RPMI7951 (cell line): ENCODE data around the gene PAX9. TPM values are rescaled to one million over a fixed set of nuclear protein-coding genes. Genes with fewer than 3 reads are reported as not detected.
A peak's percentile ranks its signal among the peaks of the same experiment; 100 is the strongest.
"Not testable (repeated sequence)": the region's sequence is repeated elsewhere in the genome, so short reads cannot be mapped to it uniquely, and the experiment has no call there.

Source experiments
- DNase-seq: peaks from one replicate; pipeline ENCODE4 v3.0.0-alpha.2; 2012; ENCODE audit warnings: low read depth
- total RNA-seq: library from RNA; depleted of rRNA; stranded (reverse); fragments of >200 nt; shearing (Covaris generic); gene quantifications from 2 replicates; pipeline ENCODE4 v1.2.3, GENCODE V29; 2014

Gene PAX9
- total RNA-seq, 1 experiment from 2014 or later = not detected

DNA sequence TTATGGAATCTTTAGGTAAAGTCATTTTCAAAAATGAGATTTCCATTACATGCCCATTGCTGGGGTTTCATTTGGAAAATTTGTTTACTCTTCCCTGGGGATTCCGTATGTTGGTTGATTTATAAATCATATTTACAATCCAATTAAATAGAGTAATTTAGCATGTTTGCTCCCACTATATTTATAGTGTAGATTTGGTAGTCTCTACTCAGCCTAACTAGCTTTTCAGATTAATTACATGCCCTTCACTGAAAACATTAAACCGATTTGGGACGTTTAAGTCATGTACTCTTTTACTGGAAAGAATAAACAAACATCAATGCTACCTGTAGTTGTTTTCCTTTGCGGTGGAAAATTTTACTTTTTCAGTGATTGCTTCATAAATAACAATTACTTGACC lies 10.4 kb downstream of the PAX9 start:
- no peak for DNase-seq

DNA sequence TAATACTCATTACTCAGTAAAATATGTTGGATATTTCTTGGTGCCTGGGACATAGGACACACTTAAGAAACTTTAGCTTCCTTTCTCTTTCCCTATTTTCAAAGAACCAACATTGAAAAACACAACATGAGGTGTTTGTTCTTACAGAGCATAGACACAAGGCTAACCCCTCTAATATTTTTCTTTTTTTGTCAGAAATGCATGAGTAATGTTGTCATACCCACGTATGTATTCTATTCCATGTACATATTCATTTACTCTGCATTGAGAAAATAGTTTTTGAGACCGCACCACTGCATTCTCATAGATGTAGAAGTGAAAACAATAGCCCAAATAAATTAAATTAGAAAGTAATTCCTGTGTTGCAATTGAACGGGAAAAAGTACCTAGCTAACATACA lies 13.0 kb downstream of the PAX9 start:
- DNase-seq = no peak

- no peak for DNase-seq
Measured at GRCh38 chr14:36675581-36675980, 13.9 kb downstream of the PAX9 start.

DNA sequence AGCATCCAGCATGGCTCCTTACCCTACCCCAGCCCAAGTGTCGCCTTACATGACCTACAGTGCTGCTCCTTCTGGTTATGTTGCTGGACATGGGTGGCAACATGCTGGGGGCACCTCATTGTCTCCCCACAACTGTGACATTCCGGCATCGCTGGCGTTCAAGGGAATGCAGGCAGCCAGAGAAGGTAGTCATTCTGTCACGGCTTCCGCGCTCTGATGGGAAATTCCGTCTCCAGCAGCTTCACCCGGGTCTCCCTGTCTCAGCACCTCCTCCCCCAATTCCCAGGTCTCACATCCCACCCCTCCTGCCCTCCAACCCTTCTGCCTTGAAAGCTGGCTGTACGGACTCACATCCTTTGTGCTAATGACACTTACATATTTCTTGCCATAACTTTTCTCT lies 14.6 kb downstream of the PAX9 start:
- no peak for DNase-seq

DNA sequence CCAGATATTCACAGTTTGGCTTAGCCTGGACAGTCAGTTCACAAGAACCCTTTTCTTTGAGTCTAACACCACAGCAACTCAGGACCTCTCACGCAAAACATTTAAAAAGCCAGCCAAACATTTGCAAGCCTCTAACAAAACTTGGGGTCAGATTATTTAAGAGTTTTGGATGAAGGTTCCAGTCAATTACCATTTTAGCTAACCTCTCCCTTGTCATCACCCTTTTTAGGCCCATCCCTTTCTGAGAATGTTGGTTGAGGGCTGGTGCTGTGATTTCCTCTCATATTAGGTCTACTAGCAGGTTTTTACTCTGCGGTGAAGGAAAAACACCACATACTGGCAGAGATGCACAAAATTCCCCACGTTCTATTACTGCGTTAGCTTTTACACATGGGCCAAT lies 20.7 kb downstream of the PAX9 start:
- DNase-seq = no peak

- DNase-seq = no peak
Measured at GRCh38 chr14:36683083-36683724, 21.5 kb downstream of the PAX9 start.

DNA sequence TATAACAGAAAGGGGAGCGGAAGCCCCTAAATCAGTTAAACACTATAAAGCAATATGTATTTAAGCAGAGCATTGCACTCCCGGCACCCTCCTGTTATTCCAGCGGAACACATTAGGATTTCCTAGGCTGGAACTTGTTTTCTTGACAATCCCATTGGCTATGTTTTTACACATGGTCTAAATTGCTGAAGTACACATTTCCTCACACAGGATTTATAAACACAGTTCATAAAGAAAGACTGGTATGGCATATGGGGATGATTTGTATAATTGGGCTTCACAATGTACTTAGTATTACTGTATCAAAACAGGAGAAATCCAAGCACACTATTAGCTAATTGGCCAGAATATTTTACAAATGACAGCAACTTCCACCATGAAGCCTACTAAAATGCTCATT lies 23.3 kb downstream of the PAX9 start:
- DNase-seq = no peak

DNA sequence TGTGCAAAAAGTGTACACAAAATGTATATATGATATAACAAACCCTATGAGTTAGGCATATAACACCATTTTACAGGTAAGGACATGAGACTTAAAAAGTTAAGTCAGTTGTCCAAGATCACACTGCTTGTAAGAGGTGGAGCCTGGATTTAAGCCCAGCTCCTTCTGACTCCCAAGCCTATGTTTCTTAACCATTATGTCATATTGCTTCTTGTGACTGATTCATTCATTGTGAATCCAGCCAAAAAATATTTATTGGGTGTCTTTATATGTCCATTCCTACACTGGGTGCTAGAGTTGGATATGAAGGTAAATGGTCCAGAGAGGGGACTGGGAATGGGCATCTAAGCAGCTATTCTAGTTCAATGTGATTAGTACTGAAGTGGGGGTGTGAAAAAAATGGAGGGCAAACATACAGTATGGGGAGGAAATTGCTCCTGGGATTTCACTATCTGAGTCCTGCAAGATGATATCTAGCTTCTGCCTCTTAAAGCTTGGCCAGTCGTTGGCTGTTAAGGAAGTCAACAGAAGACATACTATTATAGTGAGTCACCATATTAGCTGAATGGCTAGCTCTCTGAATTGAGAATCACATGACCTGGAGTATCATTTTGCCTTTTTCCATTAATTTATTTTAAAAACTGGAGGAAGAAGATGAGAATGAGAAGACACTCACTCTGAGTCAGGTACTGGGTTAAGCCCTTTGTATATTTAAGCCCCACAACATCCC lies 28.8 kb downstream of the PAX9 start:
- DNase-seq = peak; percentile 1

- DNase-seq = not testable (repeated sequence)
Measured at GRCh38 chr14:36699420-36699819, 37.8 kb downstream of the PAX9 start.

DNA sequence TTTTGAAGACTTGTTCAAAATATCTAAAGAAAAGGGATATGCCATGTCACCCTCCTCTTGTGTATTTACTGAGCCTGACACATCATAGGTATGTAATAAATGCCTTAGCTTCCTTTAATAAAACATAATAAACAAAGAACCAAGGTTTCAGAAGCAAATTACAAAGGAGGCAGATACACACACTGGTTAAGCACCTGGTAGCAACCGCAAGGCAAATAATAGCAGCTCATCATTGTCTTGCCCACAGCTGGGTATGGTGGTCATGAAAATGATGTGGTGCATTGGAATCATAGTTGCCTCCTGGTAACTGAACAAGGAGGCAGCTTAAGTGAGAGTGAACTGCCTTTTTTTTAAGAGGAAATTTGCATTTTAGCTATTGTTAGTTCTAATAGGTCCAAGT lies 39.0 kb downstream of the PAX9 start:
- no peak for DNase-seq

DNA sequence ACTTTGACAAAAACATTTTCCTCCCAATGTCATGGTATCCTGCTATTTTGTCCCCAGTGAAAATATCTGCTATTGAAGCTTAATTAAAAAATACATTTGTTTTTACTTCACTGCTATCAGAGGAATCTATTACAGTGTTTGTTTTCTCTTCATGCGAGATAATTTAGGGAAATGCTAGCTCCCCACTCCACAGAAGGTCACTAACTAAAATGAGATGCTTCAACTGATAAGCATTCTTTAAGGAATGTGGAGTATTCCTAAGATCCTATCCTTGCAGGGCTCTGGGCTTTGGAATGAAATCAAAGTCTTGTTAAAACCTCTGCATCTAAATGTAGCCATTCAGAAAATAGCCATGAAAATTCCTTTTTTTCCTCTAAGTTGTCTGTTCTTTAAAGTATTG lies 39.5 kb downstream of the PAX9 start:
- DNase-seq = no peak

- DNase-seq = no peak
Measured at GRCh38 chr14:36702474-36702873, 40.8 kb downstream of the PAX9 start.

DNA sequence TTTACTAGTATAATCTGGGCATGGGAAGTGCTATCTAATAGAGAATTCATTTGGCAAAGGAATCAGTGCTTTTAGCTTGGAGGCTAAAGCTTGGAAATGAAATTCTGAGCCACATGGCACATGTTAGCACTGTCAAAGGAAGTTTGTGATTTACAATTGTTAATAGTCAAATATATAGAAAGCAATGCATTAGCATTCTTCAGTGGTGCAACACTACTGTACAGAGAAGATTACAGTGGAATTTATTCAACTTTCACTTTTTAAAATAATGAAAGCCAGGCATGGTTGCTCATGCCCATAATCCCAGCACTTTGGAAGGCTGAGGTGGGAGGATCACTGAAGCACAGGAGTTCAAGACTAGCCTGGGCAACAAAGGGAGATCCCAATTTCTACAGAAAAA lies 45.9 kb downstream of the PAX9 start:
- DNase-seq = no peak

- DNase-seq = no peak
Measured at GRCh38 chr14:36713960-36714703, 52.5 kb downstream of the PAX9 start.

DNA sequence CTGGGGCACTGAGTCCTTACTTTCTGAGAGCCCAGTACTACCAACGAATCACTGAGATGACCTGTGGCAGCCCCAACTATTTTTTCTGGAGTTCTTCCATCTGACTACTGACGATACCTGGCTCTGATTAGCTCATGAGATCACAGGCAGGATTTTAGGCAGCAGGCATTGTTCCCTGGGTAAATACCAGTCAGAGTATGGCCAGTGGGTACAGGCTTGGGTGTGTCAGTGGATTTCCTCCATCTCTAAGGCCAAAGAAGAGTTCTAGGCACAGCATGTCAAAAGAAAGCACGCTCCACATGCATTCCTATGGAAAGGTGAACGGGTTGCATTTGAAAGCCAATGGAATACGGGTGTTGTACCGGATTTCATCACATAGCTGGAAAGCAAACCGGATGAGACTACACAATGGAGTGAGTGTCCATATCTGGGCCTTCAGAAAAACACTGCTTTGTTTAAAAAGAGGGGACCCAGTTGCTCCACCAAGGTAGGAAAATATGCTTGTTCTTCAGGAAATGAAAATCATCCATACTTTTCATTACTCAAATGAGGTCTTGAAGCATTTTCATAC lies 55.0 kb downstream of the PAX9 start:
- no peak for DNase-seq

DNA sequence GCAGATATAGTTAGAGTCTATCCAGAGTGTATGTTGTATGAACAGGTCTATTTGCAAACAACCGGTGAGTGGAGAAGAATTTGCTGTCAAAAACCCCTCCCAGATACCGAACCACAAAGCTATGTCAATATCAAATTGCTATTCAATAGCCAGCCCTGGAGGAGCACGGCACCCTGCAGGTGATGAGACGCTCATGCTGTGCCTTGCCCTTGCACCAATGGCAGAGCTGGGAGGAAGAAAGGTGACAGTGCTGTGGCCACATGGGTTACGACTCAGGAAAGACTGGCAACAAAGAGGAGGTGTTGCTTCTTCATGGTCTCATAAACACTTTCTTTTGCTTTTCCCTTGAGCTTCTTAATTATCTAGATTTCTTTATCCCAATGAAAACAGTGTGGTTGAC lies 55.7 kb downstream of the PAX9 start:
- no peak for DNase-seq

DNA sequence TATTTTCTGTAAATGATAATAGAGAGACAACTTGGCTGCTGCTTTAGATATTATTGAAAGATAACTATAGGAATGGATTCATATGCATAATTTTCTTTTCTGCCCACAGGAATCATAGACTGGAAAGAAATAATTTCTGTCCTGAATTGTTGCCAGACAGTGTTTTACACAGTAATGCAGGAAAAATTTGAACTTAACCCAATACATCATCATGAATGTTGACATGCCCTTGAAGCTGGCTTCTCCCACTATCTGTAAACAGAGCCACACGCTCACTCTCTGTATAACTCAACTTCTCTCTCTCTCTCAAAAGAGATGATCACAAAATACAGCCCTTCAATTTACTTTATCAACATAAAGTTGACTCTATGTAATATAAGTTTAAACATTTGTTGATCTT lies 56.6 kb downstream of the PAX9 start:
- DNase-seq = no peak

GRCh38 chr14:36719823-36720222 lies 58.2 kb downstream of the PAX9 start:
- no peak for DNase-seq

DNA sequence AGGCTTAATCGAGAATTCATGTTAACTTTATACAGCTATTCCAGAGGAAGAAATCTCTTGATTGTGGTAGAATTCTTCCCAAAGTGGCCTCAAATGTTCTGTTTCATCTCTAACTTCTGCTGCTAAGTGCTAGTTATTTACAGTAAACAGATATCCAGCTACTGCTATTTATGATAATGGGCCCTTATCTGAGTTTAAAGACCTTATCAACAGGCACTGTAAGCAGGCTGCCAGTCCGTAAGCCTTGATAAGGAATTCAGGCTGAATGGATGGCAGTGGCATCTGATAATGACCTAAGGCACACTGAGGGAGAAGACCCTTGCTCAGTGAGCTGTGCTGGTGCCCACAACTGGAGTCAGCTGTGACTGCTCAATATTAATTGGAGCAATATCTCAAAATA lies 59.0 kb downstream of the PAX9 start:
- DNase-seq = no peak

DNA sequence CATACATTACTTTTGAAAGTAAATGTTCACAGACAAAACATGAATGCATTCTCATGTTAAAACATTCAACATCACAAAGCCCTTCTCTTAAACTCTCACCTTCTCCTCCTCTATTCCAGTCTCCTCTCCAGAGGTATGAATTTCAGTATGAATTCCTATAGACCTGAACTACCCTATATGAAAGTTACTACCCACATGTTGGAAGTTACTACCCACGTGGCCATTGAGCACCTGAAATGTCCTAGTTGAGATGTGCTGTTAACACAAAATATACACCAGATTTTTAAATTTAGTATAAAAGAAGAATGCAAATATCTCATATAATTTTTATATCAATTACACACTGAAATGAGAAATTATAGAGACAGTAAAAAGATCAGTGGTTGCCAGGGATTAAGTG lies 60.2 kb downstream of the PAX9 start:
- DNase-seq = no peak

- no peak for DNase-seq
Measured at GRCh38 chr14:36723530-36723929, 61.9 kb downstream of the PAX9 start.

DNA sequence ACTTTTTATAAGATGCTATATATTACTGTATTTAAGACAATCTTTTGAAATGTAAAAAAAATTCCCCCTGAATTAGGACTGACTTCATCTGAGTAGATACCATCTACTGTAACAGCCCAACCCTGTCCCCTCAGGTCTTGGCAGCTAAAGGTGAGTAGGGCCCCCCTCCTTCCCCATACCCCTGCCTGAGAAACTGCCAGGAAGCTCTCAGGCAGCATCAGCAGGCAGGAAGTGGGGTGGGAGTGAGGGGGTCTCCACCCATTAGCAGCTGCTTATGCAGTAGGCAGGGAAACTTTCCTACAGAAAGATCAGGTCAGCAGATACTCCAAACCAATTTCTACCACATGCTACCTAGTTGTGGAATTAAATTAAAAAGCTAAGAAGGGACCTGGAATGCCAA lies 62.5 kb downstream of the PAX9 start:
- no peak for DNase-seq

- DNase-seq = no peak
Measured at GRCh38 chr14:36726128-36726527, 64.5 kb downstream of the PAX9 start.
